Forelimb muscle (tissue), 1 donor: ENCODE measurements around the gene ID3. TPM values are rescaled to one million over a fixed set of nuclear protein-coding genes. Genes with fewer than 3 reads are reported as not detected.
"Not testable (repeated sequence)": the region's sequence is repeated elsewhere in the genome, so short reads cannot be mapped to it uniquely, and the experiment has no call there.

Experiments used
- DNase-seq: peaks from one replicate; pipeline ENCODE4 v3.0.0-alpha.2; 2013; ENCODE audit warnings: low read depth
- polyA plus RNA-seq: library from polyadenylated mRNA; unstranded; fragments of 120-200 nt; gene quantifications from one replicate; pipeline ENCODE4 v1.2.1, GENCODE V29; 2013; ENCODE audit not compliant: insufficient read length

The ID3 gene
- polyA plus RNA-seq, 1 donor = 43.9 TPM

DNA sequence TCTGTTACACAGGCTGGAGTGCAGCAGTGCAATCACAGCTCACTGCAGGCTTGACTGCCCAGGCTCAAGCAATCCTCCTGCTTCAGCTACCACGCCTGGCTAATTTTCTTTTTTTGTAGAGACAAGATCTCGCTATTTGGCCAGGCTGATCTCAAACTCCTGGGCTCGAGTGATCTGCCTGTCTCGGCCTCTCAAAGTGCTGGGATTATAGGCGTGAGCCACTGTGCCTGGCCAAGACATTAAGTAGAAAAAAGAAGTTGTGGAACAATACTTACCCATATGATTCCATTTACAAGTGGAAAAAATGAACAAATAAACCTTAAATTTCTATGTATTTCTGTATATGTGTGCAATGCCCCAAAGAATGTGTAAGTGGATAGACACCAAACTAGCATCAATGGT lies 30.3 kb upstream of the ID3 start:
- DNase-seq = peak; percentile 28

- no peak for DNase-seq
These were observed 29.6 kb upstream of the ID3 start for GRCh38 chr1:23588749-23589548.

GRCh38 chr1:23585321-23586022 lies 26.2 kb upstream of the ID3 start:
- no peak for DNase-seq

- not testable (repeated sequence) for DNase-seq
These were observed 24.4 kb upstream of the ID3 start for GRCh38 chr1:23583727-23584126.

DNA sequence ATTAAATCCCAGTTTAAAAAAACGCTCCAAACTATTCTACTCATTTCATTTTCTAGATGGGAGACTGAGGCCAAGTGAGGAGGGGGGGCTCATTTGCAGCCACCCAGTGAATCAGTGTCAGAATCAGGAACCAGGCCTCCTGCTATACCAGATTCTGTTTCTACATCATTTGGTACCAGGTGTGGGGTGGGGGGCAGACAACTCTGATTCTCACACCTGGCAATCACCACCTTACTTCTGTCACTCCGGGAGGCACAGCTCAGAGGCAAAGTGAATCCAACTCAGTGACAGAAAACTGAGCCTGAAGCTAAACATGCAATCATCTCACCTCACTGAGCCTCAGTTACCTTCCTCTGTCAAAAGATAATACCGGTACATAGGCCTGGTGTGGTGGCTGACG lies 23.5 kb upstream of the ID3 start:
- no peak for DNase-seq

DNA sequence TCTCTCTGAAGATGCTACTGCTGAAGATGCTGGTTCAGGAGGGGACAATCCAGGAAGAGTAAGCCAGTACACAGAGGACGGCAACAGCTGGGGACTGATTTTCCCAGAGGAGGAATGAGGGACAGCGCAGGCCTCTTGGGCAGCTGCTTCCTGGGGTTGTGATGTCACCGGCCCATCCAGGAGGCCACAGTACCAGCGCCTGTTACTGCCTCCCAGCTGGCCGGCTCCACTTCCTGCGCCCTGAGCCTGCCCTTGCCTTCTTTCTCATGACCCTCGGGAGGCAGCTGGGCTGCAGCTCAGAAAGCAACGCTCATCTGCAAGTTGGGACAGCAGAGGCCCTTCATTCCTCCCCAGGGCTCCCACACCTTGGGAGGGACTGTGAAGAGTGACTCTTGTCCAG lies 21.9 kb upstream of the ID3 start:
- no peak for DNase-seq

DNA sequence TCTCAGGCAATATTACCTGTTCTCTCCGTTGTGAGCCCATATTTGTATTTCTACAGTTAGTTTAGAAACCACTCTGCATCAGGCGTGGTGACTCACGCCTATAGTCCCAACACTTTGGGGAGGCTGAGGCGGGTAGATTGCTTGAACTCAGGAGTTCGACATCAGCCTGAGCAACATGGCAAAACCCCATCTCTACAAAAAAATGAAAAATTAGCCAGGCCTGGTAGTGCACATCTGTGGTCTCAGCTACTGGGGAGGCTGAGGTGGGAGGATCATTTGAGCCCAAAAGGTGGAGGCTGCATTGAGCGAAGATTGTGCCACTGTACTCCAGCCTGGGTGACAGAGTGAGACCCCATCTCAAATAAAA lies 19.7 kb upstream of the ID3 start:
- DNase-seq = no peak

GRCh38 chr1:23578311-23578996 lies 19.2 kb upstream of the ID3 start:
- DNase-seq = no peak

DNA sequence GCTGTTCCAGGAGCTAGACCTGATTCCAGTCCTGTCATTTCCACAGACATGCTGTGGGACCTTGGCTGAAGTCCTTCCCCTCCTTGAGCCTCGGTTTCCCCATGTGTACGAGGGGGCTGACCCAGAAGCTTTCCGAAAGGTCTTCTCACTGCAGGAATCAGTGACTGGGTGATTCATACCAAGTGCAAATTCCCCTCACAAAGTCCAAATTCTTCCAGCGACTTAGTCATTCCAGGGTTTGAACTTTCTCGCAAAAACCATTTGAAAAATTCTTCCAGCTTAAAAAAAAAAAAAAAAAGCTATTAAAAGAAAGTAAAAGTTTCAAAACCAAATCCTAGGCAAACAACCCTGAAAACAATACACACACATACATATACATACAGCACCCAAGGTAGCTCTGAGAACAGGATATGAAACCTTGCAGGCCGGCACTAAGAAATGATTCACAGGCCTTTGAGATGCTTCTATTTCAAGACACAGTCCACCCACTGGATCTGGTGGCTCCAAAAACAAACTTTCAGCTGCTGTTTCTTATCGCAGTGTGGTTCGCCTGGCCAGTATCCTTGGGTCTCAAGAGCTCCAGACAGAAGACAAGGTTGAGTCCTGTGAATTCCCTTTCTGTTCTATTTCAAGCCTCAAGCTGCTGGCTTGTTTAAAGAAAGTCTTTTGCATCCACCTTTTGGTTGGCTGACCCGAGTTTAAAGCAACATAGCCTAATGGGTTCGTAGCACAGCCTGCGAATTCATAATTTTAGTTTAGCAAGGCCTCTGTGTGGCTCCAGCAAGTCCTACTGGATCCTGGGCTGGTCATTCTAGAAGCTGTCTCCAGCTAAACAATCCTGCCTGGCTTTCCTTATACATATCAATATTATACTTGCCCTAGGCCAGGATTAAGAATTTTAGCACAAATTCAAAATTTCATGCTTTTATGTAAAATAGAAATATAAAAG lies 18.0 kb upstream of the ID3 start:
- no peak for DNase-seq

- no peak for DNase-seq
These were observed 17.2 kb upstream of the ID3 start for GRCh38 chr1:23576338-23577055.

GRCh38 chr1:23575226-23575810 lies 16.0 kb upstream of the ID3 start:
- DNase-seq = no peak

DNA sequence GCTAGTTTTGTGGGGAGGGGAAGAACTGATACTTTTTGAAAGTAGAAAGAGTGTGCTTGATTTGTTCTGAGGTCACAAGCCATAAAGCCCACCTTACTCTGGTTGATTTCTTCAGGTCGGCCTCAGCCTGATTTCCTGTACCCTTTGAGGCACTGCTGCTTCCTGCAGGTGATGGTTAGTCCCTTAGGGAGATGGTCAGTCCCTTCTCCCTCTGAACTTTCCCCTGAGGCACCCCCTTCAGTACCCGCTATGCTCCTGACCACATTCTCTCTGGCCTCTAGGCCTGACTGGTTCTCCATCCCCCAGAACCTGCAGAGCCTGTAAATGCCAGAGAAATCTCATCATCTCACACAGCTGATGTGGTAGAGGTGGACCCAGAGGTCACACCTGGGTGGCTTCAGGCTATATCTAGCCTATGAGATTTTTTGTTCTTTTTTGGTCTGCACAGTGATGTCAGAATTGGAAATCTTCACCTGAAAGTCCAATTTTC lies 15.0 kb upstream of the ID3 start:
- DNase-seq = no peak

GRCh38 chr1:23573574-23574182 lies 14.4 kb upstream of the ID3 start:
- DNase-seq = no peak

- no peak for DNase-seq
These were observed 12.2 kb upstream of the ID3 start for GRCh38 chr1:23571465-23571864.

DNA sequence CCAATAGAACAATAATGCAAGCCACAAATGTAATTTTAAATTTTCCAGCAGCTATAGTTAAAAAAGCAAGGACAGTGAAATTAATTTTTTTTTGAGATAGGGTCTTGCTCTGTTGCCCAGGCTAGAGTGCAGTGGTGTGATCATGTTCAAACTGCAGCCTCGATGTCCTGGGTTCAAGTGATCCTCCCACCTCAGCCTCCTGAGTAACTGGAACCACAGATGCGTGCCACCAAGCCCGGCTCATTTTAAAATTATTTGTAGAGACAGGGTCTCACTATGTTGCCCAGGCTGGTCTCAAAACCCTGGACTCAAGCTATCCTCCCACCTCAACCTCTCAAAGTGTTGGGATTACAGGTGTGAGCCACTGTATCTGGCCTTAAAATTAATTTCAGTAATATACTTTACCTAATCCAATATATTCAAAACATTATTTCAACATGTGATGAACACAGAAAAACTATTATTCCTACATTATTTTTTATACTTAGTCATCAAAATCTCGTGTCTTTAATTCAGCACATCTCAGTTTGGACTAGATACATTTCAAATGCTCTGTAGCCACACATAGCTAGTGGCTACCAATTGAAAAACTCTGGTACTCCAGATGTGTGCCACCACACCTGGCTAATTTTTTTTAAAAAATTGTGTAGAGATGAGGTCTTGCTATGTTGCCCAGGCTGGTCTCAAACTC lies 10.8 kb upstream of the ID3 start:
- DNase-seq = no peak

DNA sequence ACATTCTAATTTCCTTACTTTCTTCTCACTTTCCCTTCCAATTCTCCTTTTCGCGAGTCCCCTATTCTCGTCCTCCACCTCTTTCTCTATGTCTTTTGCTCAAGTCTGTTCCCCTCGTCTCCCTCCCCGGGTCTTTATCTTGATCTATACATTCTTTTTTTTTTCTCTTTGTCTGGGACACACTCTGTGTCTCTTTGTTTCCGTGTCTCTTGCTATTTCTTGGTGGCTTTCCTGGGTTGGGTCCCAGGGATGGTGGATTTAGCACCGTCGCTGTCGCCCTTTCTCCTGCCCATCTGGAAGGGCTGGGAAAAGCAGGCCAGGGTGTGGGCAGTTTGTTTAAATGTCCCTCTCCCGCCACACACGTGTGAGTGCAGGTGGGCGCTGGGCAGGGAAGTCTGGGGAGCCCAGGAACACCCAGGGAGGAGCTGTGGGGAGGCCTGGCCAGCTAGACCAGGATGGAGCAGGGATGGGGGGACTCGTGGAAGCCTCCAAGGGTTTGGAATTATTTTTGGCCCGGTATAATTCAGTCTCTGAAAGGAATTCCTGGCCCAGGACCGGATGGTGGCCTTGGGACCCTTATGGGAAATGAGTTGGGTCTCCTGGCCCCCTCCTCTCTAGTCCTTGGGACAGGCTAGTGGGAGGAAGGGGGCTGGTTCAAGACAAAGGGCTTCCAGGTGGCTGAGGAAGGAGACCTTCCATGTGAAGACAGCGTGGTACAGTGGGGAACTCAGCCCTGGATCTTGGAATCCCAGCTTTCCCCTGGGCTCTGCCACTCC lies 9.5 kb upstream of the ID3 start:
- DNase-seq = no peak

DNA sequence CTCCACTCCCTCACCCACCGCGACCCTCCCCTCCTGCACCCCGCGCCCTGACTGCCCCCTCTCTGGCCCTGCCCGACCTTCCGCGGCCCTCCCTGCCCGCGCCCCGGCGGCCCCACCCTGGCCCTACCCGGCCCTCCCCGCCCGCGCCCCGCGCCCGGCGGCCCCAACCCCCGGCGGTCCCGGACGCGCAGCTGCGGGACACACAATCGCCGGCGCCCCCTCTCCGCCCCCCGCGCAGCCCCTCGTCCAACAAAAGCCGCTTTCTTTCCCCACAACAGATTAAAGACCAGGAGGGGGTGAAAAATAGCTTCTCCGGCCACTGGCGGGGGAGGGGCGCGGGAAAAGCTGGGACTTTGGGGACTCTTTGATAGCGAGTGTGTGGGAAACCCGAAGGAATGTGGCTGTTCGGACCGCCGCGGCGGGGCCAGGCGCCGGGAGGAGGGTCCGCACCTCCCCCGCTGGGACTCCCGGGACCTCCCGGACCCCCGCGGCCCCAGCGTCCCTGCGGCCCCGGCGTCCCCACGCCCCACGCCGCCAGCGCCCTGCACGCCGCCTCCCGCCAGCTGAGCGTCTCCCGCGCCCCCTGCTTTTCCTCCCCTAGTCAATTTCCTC lies 8.8 kb upstream of the ID3 start:
- DNase-seq = no peak

GRCh38 chr1:23567629-23567995 lies 8.3 kb upstream of the ID3 start:
- no peak for DNase-seq
